ENCODE measurements around the gene ITGA2. TPM values are rescaled to one million over a fixed set of nuclear protein-coding genes. Genes with fewer than 3 reads are reported as not detected.

ITGA2 gene
- total RNA-seq, 1 experiment from 2014 or later, result 36.7 TPM

GRCh38 chr5:53089481-53089991 is 100.4 kb downstream of the ITGA2 start:
- no peaks in the 10 kb centered on the region for H3K9me3 ChIP-seq (ENCODE audit: low read length)
- no peak for ATAC-seq
- ChIA-PET CTCF (no interaction called here), POLR2A (ENCODE audit: unreplicated experiment) (no interaction called here)
- peak; percentile 16 for DNase-seq
- H3K4me3 ChIP-seq (ENCODE audit: low read length), result no peak overlapping the region
- peaks cover 51% of the 10 kb centered on the region for H3K36me3 ChIP-seq (ENCODE audit: low read depth, low read length)
- intact Hi-C loops (cut with micrococcal nuclease), result no loop called here
- no TSS peak for BruUV-seq (replicated peaks)
- H3K27me3 ChIP-seq (ENCODE audit: low read length), result no peaks in the 10 kb centered on the region
- peaks cover 11% of the 10 kb centered on the region; the same call in 1 of the 2 replicates for H3K4me1 ChIP-seq (ENCODE audit: insufficient read depth, low read length)
- H3K9me2 ChIP-seq (replicated peaks; ENCODE audit: low read length), result no peaks in the 10 kb centered on the region
- H2AFZ ChIP-seq (ENCODE audit: low read length), result no peak overlapping the region
- H3K4me2 ChIP-seq (ENCODE audit: low read length), result no peak overlapping the region
- no peaks in the 10 kb centered on the region for H3K79me2 ChIP-seq (ENCODE audit: low read length)
- no peak overlapping the region for H3K27ac ChIP-seq (ENCODE audit: low read length)
- H3F3A ChIP-seq (ENCODE audit: low read length, unreplicated experiment), result no peaks in the 10 kb centered on the region
- H4K20me1 ChIP-seq (ENCODE audit: low read length), result no peaks in the 10 kb centered on the region
- no peak overlapping the region for H3K9ac ChIP-seq (ENCODE audit: low read length)
- no peak for TF ChIP-seq EZH2 (IDR thresholded peaks at IDR 0.05; ENCODE audit: low read length, unreplicated experiment)
- TF ChIP-seq EZH2phosphoT487 (IDR thresholded peaks at IDR 0.05; ENCODE audit: borderline replicate concordance, low read length), result no peak
- TF ChIP-seq, protein P1, sequence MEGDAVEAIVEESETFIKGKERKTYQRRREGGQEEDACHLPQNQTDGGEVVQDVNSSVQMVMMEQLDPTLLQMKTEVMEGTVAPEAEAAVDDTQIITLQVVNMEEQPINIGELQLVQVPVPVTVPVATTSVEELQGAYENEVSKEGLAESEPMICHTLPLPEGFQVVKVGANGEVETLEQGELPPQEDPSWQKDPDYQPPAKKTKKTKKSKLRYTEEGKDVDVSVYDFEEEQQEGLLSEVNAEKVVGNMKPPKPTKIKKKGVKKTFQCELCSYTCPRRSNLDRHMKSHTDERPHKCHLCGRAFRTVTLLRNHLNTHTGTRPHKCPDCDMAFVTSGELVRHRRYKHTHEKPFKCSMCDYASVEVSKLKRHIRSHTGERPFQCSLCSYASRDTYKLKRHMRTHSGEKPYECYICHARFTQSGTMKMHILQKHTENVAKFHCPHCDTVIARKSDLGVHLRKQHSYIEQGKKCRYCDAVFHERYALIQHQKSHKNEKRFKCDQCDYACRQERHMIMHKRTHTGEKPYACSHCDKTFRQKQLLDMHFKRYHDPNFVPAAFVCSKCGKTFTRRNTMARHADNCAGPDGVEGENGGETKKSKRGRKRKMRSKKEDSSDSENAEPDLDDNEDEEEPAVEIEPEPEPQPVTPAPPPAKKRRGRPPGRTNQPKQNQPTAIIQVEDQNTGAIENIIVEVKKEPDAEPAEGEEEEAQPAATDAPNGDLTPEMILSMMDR (conservative IDR thresholded peaks at IDR 0.05; ENCODE audit: low read depth, low read length), result no peak

GRCh38 chr5:53090229-53090628 is 101.1 kb downstream of the ITGA2 start:
- CTCF ChIA-PET, result no interaction called here
- TF ChIP-seq EZH2 (IDR thresholded peaks at IDR 0.05; ENCODE audit: low read length, unreplicated experiment), result no peak
- TF ChIP-seq EZH2phosphoT487 (IDR thresholded peaks at IDR 0.05; ENCODE audit: borderline replicate concordance, low read length), result no peak
- TF ChIP-seq, protein P1 (conservative IDR thresholded peaks at IDR 0.05; ENCODE audit: low read depth, low read length), result no peak
- ATAC-seq, result no peak
- Histone ChIP-seq H3K4me2 (ENCODE audit: low read length) (no peak overlapping the region), H3K79me2 (ENCODE audit: low read length) (no peaks in the 10 kb centered on the region), H3K36me3 (ENCODE audit: low read depth, low read length) (peaks cover 50% of the 10 kb centered on the region), H3K9ac (ENCODE audit: low read length) (no peak overlapping the region), H3K9me3 (ENCODE audit: low read length) (no peaks in the 10 kb centered on the region), H3K27ac (ENCODE audit: low read length) (no peak overlapping the region), H3F3A (ENCODE audit: low read length, unreplicated experiment) (no peaks in the 10 kb centered on the region), H3K4me1 (ENCODE audit: insufficient read depth, low read length) (peaks cover 11% of the 10 kb centered on the region; the same call in 1 of the 2 replicates), H3K4me3 (ENCODE audit: low read length) (no peak overlapping the region), H3K9me2 (replicated peaks; ENCODE audit: low read length) (no peaks in the 10 kb centered on the region), H2AFZ (ENCODE audit: low read length) (no peak overlapping the region), H3K27me3 (ENCODE audit: low read length) (no peaks in the 10 kb centered on the region), H4K20me1 (ENCODE audit: low read length) (no peaks in the 10 kb centered on the region)
- no TSS peak for BruUV-seq (replicated peaks)
- POLR2A ChIA-PET (ENCODE audit: unreplicated experiment), result no interaction called here
- no peak for DNase-seq
- intact Hi-C loops (cut with micrococcal nuclease), result loop anchor here (10.0 kb wide), 1 partner anchor 305 kb away; the partner anchor contains the start of genes ITGA1 and PELO

DNA sequence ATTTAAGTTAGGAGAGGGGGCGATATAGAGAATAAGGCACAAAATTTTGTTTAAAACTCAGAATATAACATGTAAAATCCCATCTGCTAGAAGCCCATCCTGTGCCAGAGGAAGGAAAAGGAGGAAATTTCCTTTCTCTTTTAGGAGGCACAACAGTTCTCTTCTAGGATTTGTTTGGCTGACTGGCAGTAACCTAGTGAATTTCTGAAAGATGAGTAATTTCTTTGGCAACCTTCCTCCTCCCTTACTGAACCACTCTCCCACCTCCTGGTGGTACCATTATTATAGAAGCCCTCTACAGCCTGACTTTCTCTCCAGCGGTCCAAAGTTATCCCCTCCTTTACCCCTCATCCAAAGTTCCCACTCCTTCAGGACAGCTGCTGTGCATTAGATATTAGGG is 102.1 kb downstream of the ITGA2 start:
- no peak overlapping the region for H2AFZ ChIP-seq (ENCODE audit: low read length)
- no peaks in the 10 kb centered on the region for H3K9me3 ChIP-seq (ENCODE audit: low read length)
- TF ChIP-seq EZH2phosphoT487 (IDR thresholded peaks at IDR 0.05; ENCODE audit: borderline replicate concordance, low read length) (no peak), EZH2 (IDR thresholded peaks at IDR 0.05; ENCODE audit: low read length, unreplicated experiment) (no peak)
- TF ChIP-seq, protein P1 (conservative IDR thresholded peaks at IDR 0.05; ENCODE audit: low read depth, low read length), result no peak; the same call in 1 of the 2 replicates
- H3K27me3 ChIP-seq (ENCODE audit: low read length), result no peaks in the 10 kb centered on the region
- no peaks in the 10 kb centered on the region for H3K79me2 ChIP-seq (ENCODE audit: low read length)
- H3F3A ChIP-seq (ENCODE audit: low read length, unreplicated experiment), result no peaks in the 10 kb centered on the region
- no peaks in the 10 kb centered on the region for H4K20me1 ChIP-seq (ENCODE audit: low read length)
- H3K4me3 ChIP-seq (ENCODE audit: low read length), result no peak overlapping the region
- peaks cover 11% of the 10 kb centered on the region; the same call in 1 of the 2 replicates for H3K4me1 ChIP-seq (ENCODE audit: insufficient read depth, low read length)
- BruUV-seq (replicated peaks), result no TSS peak
- peaks cover 46% of the 10 kb centered on the region for H3K36me3 ChIP-seq (ENCODE audit: low read depth, low read length)
- ChIA-PET POLR2A (ENCODE audit: unreplicated experiment) (no interaction called here), CTCF (interaction anchor here (0.5 kb wide), 1 partner anchor 54 kb away, joined by 13 read pairs; no protein-coding TSS in a partner anchor)
- no peaks in the 10 kb centered on the region for H3K9me2 ChIP-seq (replicated peaks; ENCODE audit: low read length)
- H3K4me2 ChIP-seq (ENCODE audit: low read length), result no peak overlapping the region
- H3K27ac ChIP-seq (ENCODE audit: low read length), result no peak overlapping the region
- intact Hi-C loops (cut with micrococcal nuclease), result loop anchor here (1.0 to 10.0 kb wide), 2 partner anchors 143 to 306 kb away; partner anchors contain the start of genes ITGA1 and PELO
- peak; percentile 72 for DNase-seq
- H3K9ac ChIP-seq (ENCODE audit: low read length), result no peak overlapping the region
- peak; percentile 66 for ATAC-seq
